GM21825 (cell line): ENCODE measurements around the gene NET1.
"Not testable (repeated sequence)": the region's sequence is repeated elsewhere in the genome, so short reads cannot be mapped to it uniquely, and the experiment has no call there.

Experiments
- ATAC-seq: cut with Tn5 transposase; IDR thresholded peaks from one replicate; pipeline ENCODE4 v1.9.1; 2021; ENCODE audit warnings: mild to moderate bottlenecking, moderate library complexity; ENCODE audit not compliant: unreplicated experiment

The NET1 gene

GRCh38 chr10:5461914-5462840 is 49.8 kb downstream of the NET1 start:
- no peak for ATAC-seq

GRCh38 chr10:5462841-5463293 is 50.5 kb downstream of the NET1 start:
- ATAC-seq = no peak

GRCh38 chr10:5464546-5464945 is 52.2 kb downstream of the NET1 start:
- ATAC-seq = no peak

GRCh38 chr10:5465976-5466450 is 53.7 kb downstream of the NET1 start:
- no peak for ATAC-seq

GRCh38 chr10:5466451-5467206 is 54.3 kb downstream of the NET1 start:
- ATAC-seq = no peak

- ATAC-seq = no peak
These were observed 54.8 kb downstream of the NET1 start for GRCh38 chr10:5467207-5467535.

- ATAC-seq = no peak
These were observed 55.4 kb downstream of the NET1 start for GRCh38 chr10:5467634-5468255.

GRCh38 chr10:5468262-5469106 is 56.1 kb downstream of the NET1 start:
- no peak for ATAC-seq

- ATAC-seq = no peak
These were observed 57.1 kb downstream of the NET1 start for GRCh38 chr10:5469353-5470061.

- ATAC-seq = no peak
These were observed 57.9 kb downstream of the NET1 start for GRCh38 chr10:5470062-5470751.

GRCh38 chr10:5474642-5475041 is 62.3 kb downstream of the NET1 start:
- ATAC-seq = not testable (repeated sequence)

GRCh38 chr10:5475088-5475487 is 62.7 kb downstream of the NET1 start:
- ATAC-seq = not testable (repeated sequence)

- not testable (repeated sequence) for ATAC-seq
These were observed 63.8 kb downstream of the NET1 start for GRCh38 chr10:5475974-5476807.

- ATAC-seq = no peak
These were observed 64.7 kb downstream of the NET1 start for GRCh38 chr10:5476918-5477525.

GRCh38 chr10:5477948-5478693 is 65.8 kb downstream of the NET1 start:
- ATAC-seq = no peak

- ATAC-seq = no peak
These were observed 66.4 kb downstream of the NET1 start for GRCh38 chr10:5478694-5479305.
